ENCODE measurements around the gene CD24.
"Not testable (repeated sequence)": the region's sequence is repeated elsewhere in the genome, so short reads cannot be mapped to it uniquely, and the experiment has no call there.

DNA sequence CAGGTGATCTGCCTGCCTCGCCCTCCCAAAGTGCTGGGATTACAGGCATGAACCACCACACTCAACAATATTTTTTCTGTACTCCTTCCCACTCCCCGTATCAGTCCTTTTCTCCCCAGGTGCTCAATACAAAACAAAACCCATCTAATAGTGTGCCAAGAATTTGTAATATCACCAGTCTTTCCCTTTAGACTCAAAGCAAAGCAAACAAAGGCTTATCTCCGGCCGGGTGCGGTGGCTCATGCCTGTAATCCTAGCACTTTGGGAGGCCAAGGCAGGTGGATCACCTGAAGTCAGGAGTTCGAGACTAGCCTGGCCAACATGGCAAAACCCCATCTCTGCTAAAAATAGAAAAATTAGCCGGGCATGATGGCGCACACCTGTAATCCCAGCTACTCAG is 45.1 kb upstream of the CD24 start:
- not testable (repeated sequence) for TF ChIP-seq POLR2A, EP300 (IDR thresholded peaks at IDR 0.05)

Measured in gastroesophageal sphincter (tissue), 2 donors.